COR-L47 (cell line): ENCODE data around the gene N4BP2L2.

Experiments used
- DNase-seq: peaks from one replicate; lab custom pipeline; 2025; lab: John Stamatoyannopoulos, UW

Gene N4BP2L2

DNA sequence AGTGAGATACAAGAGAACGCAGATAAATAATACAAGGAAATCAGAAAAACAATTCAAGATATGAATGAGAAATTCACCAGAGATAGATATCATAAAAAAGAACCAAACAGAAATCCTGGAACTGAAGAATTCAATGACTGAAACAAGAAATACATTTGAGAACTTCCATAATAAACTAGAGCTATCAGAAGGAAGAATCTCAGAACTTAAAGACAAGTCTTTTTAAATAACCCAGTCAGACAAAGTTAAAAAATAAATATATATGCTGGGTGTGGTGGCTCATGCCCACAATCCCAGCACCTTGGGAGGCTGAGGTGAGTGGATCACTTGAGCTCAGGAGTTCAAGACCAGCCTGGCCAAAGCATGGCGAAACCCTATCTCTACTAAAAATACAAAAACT lies 82.0 kb downstream of the N4BP2L2 start:
- DNase-seq = no peak

GRCh38 chr13:32455594-32455903 lies 83.0 kb downstream of the N4BP2L2 start:
- DNase-seq = no peak

DNA sequence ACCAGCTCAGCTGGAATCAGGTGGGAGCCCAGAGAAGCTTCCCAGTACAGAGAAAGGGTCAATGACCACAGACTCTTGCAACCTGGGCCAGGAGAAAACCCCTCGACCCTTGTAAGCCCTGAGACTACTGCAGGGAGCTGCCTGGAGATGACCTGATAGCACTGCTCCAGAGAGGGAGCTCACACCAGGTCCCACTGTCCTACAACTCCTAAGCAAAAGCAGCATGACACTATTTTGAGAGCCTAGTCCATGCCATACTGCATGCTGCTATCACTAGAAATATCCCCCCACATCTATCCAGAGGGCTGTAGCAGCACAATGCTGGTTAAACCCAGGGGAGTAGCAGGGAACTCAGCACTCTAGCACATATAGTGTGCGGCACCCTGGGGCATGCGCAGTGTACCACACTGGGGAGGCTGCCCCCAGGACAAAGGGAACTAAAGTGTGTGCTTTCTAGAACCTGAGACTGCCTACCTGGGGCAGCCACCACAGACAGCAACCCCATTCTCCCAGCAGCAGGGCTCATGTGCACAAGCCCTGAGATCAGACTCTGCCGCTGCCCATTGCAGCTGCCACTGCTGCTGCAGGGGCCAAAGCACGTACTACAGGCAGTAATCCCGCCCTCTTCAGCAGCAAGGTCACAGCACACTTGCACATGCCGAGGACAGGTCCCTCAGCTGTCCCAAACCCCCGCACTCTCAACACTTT lies 83.6 kb downstream of the N4BP2L2 start:
- DNase-seq = no peak

DNA sequence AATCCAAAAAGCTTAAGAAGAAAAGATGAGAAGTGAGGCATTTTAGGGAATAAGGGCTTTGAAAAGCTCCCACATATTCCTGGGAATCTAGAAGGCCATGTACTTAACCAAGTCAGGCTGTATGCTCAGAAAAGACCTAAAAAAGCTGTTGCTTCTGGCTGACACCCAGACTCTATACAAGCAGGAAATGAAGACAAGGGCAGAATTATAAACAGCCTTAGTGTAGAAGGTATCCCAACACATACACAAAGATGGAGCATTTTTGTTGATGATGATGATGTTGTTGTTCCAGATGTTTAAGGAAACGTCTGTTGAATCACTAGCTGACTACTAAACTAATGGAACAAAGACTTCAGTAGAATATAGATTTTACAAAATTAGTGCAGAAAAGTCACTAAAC lies 84.6 kb downstream of the N4BP2L2 start:
- no peak for DNase-seq

DNA sequence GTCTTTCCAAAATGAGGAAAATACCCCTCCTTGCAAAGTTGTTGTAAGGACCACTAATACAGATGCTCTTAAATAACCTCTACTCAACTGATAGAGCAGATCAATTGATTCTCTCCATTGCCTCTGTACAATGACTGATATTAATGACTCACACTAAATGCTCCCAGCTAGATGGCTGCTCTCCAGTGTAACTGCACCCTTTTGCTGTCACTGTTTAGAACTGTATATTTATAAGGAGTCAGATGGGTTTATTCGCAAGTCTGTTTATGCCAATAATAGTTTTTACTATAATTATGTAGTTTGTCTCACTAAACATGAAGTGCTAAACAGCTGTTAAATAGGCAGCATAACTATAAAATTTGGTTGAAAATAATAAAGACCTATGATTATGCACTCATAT lies 89.6 kb downstream of the N4BP2L2 start:
- no peak for DNase-seq

DNA sequence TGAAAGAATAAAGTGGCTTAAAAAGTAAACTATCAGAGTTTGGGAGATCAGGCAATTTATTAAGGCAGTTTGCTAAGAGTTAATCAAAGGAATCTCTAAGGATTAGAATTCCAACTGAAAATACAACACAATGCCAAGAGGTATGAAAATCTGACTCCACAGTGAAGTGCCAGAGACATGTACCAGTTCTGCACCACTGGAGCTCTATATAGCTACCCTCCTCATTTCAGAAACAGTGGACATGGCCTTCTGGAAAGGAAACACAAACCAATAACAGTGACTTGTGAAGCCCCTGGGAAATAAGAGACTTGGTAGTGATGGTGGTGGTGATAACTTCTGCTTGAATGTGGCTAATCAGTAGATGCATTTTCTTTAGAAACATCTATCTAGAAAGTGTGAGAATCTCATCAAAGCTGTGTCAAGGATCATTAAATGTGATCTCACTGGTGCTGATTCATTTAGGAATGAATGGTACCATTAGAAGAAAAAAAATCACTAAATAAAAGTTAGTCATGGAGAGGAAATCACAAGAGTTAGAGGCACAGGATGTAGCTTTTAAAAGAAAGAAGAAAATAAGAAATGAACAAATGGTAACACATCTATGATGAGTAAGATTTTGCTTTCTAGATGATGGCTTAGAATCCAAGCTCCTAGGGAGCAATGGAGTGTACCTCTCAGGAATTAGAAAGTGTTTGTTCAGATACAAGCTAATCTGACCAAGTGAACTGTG lies 90.5 kb downstream of the N4BP2L2 start:
- DNase-seq = no peak

DNA sequence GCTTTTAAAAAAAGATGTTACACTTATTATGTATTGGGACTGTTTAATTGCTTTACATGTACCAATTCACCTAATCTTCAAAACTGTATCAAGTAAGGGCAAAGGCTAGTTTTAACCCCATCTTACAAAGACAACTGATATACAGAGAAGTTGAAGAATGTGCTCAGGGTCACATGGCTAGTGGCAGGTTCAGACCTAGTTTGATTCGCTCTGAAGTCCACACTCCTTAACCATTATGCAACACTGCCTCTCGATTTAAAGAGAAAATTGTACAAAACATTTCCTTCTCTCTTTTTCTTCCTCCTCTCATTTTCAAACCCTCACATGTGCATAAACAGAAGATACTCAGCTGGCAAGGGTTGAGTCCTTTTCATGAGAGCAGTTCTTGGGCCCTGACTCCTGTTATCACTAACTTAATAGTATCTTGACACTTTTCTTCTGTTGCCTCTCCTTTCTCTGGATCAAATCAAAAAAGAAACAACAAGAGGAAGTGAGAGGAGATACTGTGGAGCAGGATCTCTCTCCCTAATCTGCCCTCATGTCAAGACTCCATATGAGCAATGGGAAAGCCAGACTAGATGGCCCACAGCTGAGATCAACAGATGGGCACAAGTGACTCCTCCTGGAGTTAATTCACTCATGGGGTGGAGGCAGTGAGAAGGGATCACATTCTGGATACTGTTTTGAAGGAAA lies 91.7 kb downstream of the N4BP2L2 start:
- DNase-seq = no peak

- no peak for DNase-seq
Observed at GRCh38 chr13:32446220-32446619, 92.4 kb downstream of the N4BP2L2 start.

DNA sequence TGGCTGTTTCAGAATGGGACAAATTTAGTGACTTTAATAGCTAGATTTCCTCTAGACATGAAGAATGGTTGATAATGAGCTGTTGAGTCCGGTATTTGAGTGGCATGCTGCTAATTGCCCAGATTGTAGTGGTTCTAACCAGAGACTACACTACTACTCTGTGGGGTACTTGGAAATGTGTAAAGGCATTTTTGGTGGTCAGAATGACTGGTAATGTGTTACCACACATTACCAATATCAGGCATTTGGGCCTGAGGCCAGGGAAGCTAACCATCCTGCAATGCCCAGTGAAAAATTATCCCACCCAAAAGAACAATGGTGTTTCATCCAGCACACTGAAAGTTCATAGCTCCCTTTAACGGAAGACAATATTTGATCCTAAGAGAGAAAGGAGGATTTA lies 93.1 kb downstream of the N4BP2L2 start:
- no peak for DNase-seq

DNA sequence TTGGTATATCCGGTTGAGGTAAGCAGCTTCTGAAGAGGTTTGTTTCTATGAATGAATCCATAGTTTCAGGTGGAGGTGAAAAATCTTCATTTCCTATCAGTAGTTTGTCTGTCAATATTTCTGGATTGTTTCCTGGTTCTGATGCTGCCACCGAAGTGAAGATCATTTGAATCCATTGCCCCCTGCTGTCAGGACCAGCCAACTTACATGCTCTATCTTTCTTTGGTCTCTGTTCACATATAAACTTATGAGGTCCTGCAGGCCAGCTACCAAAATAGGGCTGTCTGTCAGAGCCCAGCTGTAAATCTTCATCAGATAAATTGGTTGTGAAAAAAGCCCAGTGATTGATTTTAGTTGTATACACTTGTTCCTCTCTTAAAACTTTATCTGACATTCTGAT lies 95.5 kb downstream of the N4BP2L2 start:
- DNase-seq = no peak

- no peak for DNase-seq
Observed at GRCh38 chr13:32438871-32439270, 99.7 kb downstream of the N4BP2L2 start.

DNA sequence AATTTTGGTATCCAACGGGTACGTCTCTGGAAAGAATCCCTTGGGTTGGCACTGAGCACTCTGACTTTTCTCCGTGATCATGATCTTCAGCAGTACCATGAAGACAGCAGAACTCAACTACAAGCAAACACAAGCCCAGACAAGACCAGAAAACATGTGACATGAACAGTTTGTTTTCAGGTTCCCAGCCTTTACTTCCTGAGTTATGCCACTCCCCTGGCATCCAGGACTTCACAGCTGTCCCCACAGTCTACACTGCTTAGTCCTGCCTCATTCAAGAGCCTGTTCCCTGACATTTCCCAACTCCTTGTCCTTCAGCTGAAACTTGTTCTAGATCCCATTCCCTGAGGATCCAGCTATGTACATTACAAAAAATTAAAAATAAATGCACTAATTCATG lies 105.7 kb downstream of the N4BP2L2 start:
- no peak for DNase-seq

- no peak for DNase-seq
Observed at GRCh38 chr13:32431361-32431760, 107.2 kb downstream of the N4BP2L2 start.

- DNase-seq = no peak
Observed at GRCh38 chr13:32430018-32430747, 108.4 kb downstream of the N4BP2L2 start.

GRCh38 chr13:32429433-32429909 lies 109.1 kb downstream of the N4BP2L2 start:
- DNase-seq = no peak

DNA sequence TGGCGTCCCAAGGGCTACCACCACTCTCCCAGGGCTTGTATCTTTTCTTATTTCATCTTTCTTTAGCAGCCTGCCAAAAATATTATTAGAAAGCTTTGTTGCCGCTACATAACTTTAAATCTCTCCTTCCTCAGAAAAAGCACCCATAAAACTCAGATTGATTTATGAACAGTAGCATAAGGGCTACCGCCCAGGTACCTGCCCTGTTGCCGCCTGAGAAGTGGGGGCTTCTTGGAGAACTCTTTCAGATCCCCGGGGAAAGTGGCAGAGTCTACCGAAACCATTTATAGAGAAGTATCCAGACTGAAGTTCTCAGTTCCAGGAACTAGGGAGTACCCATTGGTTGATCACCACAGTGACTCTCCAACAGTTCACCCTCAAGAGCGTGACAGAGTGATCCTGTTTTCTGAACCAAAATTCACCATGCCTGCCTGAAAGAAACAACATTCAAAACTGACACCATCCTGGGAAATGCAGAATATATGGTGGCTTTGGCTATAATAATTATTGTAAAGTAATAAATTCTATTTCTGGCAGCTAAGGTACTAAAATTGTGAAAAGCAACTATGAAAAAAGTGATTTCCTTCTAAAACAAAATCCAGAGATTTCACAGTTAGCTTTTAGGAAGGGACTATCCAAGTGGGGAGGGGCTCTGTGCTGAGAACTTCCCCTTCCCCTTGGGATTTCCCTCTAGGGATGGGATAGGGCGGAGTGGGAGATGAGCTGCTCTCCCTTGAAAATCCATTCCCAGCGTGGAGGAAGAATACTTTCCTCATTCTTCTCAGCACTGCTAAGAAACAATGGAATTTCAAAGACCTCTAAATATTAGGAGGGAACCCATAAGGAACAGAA lies 109.8 kb downstream of the N4BP2L2 start:
- DNase-seq = no peak

DNA sequence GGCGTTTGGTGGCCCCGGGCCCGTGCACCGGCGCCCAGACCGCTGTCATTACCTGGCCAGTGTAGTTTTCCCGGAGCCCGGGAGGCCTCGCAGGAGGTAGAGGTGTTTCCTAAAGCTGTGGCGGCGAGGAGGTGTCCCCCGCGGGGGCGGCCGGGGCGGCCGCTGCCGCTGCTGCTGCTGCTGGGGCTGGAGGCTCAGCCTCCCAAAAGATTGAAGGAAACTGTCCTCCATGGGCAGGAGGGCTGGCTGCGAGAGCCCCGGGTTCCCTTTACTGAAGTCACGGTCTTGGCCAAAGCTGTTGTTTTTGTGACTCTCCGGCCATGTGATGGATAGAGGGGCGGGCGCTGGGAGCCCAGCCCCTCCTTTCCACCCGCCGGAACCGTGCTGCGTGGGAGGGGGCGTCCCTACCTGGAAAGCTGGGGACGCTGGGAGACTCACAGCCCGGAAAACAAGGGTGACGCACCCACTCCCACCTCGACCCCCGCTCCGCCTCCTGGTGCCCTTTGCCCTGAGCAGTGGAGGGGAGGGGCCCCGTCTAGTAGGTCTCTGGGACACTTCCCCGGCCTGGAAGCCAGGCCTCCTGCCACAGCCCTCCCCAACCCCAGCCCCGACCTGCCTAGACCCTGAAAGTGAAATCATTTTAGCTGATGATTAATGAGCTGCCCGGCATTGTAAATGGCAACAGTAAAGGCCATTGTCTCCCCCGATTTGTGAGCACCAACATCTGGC lies 110.6 kb downstream of the N4BP2L2 start, which contains the start of gene N4BP2L1:
TSS of gene N4BP2L1 (minus strand) at position 279 of the 729 bp plus-strand sequence. CDS start at position 231, 48 bp downstream.
- peak; percentile 65 for DNase-seq

DNA sequence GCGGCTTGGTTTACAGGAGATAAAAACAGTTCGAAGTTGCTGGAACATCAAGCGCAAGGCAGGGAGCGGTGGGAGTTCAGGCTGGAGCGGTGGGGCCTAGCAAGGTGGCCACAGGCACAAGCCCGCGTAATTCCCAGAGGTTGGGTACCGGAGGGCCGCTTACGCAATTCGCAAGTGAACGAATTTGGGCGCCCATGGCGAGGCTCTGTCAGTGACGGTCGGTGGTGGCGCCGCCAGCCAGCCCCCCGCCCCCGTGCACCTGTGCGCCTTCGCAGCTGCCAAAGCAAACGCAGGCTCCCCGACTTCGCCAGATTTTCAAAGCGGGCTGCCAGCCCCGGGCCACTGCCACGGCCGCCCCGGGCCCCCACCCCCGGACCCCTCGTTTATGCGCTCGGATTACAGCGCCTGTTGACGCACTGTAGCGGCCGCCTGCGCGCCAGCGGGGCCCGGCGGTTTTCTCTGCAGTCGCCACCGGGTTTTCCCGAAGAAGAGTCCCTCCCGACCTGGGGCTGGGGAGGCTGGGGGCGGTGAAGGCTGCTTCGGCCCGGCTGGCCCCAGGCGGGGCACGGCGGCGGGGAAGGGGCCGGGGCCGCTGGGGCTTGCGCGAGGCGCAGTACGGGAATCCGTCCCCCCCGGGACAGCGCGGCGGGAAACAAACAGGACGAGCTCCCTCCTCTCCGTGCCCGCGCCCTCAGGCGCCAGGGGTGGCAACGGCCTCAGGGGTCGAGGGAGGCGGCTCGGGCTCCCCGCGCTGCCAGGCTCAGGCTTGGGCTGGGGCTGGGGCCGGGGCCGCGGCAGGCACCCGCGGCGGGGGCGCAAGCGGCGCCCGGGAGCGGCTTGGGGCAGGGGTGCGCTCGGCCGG lies 111.4 kb downstream of the N4BP2L2 start:
- peak; percentile 74 for DNase-seq

DNA sequence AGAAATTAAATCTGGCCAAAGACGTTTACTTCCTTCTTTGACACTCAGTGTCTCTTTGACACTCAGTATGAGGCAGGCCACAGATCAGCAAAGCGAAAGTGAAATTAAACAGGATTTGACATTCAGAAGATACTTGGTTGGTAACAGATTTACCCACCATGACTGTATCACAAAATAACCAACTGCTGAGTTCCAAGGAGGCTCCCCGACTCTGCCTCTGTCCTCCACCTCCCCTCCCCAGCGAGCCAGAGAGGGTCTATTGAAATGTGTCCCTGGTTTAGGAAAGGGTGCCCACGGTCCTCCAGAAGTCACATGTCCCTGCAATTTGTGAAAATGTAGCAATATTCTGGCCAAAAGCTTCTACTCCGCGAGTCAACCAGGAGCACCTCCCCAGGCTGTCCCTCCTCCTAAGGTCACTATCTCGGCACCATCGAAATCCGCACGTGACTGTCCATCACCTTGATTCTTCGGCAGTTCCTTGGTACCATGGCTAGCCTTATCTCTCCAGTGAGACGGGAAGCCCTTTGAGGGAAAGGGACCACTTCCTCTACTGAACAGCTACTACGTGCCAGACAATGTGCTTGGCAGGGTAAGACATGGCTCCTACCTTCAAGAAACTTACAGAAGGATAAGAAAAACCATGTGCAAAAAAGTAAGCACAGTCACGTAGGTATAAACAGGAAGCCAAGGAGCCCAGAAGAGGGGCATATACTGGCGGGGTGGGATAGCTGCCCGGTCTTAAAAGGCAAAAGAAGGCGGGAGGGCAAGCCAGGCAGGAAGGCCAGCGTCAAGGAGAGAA lies 112.2 kb downstream of the N4BP2L2 start:
- no peak for DNase-seq
